NOMO-1 treated with dmso at 0.1 percent for 144 hours (cell line): ENCODE data around the gene CLIP2.
"Not testable (repeated sequence)": the region's sequence is repeated elsewhere in the genome, so short reads cannot be mapped to it uniquely, and the experiment has no call there.

ENCODE experiments used
- DNase-seq: peaks from one replicate; lab custom pipeline; 2025; ENCODE audit not compliant: unreplicated experiment; lab: John Stamatoyannopoulos, UW

Gene CLIP2

DNA sequence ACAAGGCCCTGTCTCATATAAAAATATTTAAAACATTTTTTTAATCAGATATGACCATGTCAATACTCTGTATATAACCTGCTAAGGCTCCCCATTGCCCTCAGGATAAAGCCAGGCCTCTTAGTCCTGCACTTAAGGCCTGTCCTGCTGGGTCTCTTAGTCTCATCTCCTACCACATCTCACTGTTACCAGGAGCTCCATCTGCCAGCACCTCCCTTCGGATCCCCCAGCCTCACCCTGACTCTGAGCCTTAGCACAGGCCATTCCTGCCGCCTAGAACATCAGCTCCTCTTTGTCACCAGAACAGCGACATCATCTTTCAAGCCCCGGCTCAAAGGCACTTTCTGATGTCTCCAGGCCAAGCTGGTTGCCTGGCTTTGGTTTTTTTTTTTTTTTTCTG is 138.8 kb downstream of the CLIP2 start:
- DNase-seq: no peak

DNA sequence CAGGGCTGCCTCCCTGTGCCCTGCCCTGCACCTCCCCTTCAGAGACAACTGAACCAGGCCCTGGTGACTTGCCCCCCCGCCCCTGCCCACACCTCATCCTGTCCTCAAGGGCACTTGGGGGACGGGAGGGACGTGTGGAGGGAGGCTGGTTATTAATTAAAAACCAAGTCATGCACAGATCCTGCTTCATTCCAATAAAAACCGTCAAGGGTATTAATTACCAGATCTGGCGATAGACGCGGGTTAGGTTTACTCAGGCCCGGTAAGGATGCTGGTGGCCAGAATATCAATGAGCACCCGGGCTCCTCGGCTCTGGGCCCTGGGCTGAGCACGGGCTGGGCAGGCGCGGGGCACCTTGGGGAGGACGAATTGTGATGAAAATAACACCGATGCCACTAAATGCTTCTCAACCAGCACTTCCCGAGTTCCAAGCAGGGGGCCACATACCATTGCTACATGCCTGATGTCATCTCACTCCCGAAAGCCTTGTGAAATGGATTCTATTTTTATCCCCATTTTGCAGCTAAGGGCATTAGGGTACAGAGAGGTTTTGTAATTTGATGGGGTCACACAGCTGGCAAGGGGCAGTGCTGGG is 140.0 kb downstream of the CLIP2 start:
- no peak for DNase-seq

DNA sequence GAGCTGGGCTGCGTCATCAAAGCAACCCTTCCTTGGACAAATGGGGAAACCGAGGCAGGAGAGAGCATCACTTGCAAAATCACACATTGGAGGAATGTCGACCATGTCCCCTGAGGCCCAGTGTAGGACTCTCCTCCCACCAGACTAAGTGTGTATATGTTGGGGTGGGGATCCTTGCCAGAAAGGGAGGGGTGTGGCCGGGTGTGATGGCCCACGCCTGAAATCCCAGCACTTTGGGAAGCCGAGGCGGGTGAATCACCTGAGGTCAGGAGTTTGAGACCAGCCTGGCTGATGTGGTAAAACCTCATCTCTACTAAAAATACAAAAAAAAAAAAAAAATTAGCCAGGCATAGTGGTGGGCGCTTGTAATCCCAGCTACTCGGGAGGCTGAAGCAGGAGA is 141.2 kb downstream of the CLIP2 start:
- DNase-seq: not testable (repeated sequence)

DNA sequence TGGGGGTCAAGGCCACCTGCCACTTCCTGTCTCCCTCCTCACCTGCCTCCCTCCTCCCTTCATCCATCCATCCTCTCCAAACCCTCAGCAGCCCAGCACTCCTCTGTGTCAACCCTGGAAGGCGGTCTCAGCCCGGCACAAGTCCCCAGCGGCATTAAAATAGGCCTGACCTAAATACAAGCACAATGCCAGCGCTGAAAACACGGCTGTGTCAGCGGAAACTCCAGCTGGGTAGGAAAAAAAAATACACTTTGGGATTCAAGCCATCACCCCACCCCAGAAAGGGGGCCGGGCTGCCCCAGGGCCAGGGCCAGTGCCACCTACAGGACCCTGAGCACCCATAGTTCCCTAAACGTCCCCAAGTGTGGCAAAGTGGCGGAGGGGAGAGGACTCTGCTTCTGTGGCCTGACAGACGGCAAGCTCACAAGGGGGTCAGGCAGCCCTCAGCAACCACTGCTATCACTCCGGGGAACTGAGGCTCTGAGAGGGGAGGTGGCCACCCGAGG is 141.8 kb downstream of the CLIP2 start:
- DNase-seq: no peak

DNA sequence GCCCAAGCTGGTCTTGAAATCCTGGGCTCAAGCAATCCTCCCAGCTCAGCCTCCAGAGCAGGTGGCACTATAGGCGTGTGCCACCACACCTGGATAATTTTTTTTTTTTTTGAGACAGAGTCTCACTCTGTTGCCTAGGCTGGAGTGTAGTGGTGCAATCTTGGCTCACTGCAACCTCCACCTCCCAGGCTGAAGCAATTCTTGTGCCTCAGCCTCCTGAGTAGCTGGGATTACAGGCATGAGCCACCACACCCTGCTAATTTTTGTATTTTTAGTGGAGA is 148.0 kb downstream of the CLIP2 start:
- not testable (repeated sequence) for DNase-seq

DNA sequence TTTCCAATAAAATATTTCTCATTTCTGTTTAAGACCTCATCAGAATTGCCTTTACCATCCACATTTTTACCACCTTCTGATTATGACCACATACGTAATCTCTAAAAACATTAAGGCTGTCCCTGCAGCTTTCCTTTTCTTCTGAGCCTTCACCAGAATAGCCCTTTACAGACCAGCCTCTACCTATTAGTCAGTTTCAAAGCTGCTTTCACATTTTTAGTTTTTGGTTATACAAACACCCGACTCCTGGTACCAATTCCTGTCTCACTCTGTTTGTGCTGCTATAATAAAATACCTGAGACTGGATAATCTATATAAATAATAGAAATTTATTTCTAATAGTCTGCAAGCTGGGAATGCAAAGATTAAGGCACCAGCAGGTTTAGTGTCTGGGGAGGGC is 149.1 kb downstream of the CLIP2 start:
- no peak for DNase-seq

DNA sequence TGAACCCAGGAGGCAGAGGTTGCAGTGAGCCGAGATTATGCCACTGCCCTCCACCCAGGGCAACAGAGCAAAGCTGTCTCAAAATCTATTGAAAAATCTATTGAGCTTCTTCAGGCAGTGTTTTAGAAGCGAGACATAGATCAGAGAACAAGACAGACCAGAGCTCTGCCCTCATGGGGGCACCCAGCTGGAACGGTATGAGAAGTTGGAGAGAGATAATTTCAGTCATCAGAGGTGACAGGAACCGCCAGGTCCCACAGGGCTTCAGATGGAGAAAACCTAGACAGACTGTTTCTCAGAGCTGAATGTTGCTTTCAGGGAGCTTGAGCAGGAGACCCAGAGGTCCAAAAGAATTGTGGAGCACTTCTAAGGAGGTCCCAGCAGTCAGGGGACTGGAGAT is 150.3 kb downstream of the CLIP2 start:
- no peak for DNase-seq

DNA sequence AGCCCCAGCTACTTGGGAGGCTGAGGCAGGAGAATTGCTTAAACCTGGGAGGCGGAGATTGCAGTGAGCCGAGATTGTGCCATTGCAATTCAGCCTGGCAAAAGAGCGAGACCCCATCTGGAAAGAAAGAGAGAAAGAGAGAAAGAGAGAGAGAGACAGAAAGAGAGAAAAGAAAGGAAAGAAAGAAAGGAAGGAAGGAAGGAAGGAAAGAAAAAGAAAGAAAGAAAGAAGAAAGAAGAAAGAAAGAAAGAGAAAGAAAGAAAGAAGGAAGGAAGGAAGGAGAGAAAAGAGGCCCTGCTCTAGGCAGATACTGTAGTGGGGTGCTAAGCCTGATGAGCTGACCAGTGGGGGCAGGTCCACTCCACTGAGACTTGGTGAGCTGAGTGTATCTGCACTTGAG is 150.9 kb downstream of the CLIP2 start:
- not testable (repeated sequence) for DNase-seq

DNA sequence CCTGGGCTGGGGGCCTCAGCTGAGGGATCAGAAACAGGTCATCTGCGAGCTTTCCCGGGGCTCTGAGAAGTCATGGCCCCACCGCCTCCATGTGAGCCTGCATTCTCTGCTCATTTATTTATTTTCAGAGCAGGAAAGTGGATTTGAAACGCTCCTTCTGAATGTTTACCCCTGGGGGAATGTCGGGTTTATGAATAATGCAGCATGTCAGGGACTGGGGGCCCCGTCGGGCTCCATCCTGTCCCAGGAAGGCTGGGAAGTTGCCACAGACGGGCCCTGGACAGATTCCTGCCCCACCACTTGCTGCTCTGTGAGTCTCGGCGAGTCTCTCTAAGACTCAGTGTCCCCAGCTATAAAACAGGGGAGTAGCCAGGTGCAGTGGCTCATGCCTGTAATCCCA is 152.6 kb downstream of the CLIP2 start:
- DNase-seq: no peak

DNA sequence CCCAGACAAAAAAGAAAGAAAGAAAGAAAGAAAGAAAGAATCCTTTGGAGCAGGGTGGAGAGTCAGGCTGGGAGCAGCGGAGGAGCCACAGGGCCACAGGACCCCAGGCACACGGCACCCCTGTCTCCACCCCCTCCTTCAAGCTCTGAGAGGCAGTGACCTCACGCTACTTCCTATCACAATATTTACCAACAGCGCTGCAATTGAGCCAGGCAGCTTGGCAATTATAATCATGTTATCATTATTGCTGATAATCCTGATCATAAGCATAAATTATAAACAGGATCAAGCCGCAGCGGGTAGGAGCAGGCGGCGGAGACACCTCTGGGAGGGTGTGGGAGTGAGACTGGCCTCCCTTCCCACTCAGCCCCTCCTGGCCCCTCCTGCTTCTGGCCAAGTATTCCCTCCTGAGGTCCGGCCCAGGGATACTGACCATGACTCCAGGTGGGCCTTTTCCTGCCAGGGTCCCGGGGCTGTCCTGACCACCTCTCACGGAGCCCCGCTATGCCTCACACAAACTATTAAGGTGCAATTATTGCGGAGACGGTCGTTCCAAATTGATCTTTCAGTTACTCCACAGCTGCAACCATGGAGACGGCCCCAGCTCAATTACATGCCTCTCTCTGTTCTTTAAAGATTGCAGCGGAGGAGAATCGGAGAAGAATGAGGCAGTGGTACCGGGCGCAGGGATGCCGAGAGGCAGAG is 154.5 kb downstream of the CLIP2 start:
- no peak for DNase-seq

DNA sequence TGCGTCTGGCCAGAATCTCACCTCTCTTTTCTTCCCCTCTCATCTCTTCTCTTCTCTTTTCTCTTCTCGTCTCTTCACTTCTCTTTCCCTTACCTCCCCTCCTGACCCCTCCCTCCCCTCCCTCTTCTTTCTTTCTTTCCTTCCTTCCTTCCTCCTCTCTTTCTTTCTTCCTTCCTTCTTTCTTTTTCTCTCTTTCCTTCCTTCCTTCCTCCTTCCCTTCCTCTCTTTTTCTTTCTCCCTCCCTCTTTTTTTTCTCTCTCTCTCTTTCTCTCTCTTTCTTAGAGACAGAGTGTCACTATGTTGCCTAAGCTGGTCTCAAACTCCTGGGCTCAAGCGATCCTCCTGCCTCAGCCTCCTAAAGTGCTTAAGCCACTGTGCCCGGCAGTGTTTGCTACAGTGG is 159.9 kb downstream of the CLIP2 start:
- DNase-seq: no peak

DNA sequence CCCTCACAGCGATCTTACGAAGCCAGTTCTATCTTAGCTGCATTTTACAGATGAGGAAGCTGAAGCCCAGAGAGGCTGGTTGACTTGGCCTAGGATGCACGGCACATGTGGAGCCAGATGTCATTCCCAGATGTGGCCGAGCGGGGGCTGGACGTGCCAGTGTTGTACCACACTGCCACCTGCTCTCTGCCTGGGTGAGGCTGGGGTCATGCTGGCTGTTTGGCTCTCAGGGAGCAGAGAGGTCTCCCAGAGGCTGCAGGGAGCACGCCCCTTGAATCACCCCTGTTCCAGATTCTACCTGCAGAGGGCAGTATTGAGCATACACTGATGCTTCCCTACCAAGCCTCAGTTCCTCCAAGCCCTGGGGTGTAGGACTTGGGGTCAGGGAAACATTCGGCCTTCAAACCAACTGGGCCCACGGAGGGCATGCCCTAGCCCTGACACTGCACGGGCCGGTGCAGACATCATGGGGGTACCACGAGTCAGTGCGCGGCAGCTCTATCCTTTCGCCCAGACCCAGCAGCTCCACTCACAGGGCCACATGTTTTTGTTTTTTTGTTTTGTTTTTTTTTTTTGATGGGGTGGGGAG is 160.7 kb downstream of the CLIP2 start:
- DNase-seq: peak; percentile 61

DNA sequence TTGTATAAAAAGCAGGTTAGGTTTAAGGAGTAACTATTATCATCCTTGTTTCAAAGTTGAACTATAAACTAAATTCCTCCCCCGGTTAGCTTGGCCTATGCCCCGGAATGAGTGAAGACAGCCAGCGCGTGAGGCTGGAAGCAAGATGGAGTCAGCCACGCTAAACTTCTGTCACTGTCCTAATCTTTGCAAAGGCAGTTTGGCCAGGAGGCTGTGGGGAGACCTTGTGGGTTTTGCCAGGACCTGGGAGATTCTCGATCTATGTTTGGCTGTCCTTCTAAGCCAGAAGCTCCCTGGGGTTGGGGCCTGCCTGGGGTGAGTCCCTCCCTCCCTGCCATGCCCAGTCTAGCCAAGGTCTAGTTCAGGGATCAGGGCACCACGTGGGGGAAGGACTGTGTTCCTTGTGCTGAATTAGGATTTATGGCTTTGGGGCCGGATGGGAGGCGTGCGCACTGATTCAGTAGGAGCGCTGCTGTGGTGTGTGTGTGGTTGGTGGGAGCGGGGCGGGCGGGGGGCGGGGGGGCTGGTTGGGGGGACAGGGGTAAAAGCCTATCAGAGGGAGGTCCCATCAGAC is 163.6 kb downstream of the CLIP2 start:
- no peak for DNase-seq

DNA sequence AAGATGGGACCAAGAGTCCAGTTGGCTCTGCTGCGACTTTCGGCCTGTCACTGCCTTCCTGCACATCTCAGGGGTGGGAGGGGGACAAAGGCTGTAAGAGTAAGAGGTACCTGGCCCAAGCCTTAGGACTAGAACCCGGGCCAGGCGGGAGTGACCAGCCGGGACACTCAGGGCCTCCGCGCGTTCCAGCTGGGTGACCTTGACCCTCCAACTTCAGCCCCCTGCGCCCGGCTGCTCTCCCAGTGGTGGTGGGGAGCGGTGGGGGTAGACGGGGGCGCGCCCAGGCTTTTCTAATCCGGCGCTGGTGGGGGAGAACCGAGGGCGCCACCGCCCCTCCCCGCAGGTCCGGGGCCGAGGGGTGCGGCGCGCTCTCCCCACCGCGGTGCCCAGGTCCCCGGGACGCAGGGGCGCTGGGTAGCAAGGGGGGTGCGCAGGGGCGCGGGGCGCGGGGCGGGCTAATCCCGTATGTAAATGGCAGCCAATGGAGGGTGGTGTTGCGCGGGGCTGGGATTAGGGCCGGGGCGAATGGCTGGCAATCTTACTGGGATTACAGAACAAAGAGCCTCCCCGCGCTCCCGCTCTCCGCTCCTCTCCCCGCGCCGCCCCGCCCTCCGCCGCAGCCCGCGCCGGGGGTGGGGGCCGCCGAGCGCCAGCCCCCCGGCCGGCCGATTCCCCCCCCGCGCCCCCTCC is 164.3 kb downstream of the CLIP2 start, which contains the start of gene GTF2IRD1:
TSS of gene GTF2IRD1 (plus strand) at position 585 of the 690 bp plus-strand sequence. CDS start 54,175 bp downstream, outside the sequence.
- peak; percentile 43 for DNase-seq

DNA sequence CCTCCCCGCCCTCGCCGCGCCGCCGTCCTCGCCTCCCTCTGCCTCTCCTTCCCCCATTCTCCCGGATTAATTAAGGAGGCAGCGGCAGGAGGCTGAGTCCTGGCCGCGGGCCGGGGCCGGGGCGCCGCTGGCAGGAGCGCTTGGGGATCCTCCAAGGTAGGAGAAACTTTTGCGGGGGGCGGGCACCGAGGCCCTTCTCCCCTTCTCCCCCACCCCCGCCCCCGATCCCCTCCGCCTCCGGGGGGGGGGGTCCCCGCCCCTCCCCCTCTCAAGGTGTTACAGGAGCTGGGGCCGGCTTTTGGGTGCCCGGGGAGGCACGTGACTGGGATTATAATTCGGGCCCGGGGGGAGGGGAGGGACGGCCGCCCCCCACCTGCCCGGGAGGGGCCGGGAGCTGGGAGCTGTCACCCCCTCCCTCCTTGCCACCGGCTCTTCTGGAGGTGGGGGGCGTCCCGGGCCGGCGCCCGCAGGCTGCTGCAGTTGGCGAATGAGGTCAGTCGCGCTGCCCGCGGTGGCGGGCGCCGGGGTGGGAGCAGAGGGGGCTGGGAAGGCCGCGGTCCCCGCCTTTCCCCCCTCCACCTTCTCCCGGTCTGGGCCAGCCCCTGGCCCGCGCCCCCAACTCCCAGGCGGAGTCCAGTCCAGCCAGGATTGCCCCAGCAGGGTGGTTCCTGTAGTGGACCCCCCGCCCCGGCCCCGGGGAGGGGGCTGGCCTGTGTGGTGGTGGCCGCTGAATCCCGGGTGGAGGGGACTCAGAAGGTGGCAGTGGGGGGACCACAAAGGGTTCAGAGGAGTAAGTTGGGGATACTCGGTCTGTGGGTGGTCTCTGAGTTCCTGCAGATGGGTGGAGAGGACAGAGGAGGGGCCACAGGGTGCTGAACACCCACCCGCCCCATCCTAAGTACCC is 165.1 kb downstream of the CLIP2 start:
- DNase-seq: no peak

DNA sequence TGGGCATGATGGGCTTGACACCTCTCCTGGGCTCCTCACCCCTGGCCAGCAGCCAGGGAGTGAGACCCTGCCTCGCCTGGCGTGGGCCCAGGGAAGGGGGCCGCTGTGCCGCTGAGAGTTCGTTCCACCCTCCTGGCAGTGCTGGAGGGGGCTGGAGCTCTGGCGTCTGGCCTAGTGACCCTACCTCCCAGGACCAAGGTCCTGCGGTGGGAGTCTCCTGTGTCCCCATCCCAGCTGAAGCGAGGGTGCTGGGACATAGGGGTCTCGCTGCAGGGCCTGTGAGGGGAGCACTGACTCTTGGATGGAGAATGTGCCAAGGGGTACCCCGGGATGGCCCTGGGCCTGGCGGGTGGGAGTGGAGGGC is 165.7 kb downstream of the CLIP2 start:
- DNase-seq: no peak

DNA sequence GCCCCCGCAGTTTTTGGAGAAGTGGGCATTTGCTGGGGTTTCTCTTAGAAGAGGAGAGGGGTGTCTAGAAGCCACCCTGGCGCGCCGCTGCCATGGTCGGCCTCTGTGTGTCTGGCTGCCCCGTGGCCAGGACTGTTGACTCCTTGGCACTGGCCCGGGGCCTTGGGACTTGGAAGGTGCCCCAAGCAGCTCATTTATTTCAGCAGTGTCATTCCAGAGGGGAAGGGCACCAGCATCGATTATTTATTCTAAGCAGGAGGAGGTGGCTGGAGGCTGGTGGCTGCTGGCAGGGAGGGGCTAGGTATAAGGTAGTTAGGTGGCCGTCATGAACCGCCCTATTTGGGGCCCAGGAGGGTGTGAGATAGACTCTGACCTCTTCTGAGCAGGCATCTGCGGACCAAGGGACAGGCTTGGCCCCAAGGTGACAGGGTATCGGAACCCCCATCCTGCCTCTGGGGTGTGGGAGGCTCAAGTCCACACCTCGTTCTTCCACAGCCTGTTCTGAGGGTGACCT is 166.1 kb downstream of the CLIP2 start:
- no peak for DNase-seq
